ENCODE results near the gene FMN1. TPM values are rescaled to one million over a fixed set of nuclear protein-coding genes. Genes with fewer than 3 reads are reported as not detected.

Gene FMN1
- total and polyA plus RNA-seq, 10 of the 15 experiments (the other 5 are each of a cell fraction or from before 2014, with no cell fraction given), result 0.05 to 0.16 (median 0.08) TPM; not detected in 4

DNA sequence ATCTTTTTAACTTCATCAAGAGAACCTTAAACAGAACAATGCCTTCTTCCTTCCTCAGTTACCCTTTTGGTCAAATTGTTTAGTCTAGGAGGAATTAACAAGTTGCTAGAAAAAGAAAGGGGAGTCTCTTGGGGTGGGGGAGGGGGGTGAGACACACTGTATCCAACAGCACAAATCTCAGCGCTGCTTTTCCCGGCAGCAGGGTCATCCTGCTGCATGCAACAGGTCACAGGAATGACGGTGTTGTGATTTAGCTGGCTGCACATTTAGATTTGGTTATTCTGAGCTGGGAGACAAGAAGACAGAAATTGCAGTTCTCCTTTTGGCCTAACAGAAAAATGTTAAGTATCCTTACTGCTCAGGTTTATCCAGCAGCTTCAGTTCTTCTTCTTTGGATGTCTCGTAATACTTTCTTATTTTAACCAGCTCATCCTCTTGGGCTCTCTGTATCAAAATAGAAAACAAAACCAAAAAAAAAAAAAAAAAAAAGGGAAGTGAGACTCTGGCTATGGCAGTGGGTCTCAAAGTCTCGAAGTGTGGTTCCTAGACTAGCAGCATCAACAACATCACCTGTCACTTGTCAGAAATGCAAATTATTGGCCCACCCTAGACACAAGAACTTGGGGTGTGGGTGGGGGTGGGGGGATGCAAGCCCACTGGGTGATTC lies 286.2 kb downstream of the FMN1 start (continued):
- TF ChIP-seq BACH1 (IDR thresholded peaks at IDR 0.05; ENCODE audit: borderline replicate concordance) (no peak), ATF2 (IDR thresholded peaks at IDR 0.05; ENCODE audit: low read length) (peak; percentile 36; the same call in 1 of the 2 replicates), SP1 (IDR thresholded peaks at IDR 0.05; ENCODE audit: low read depth, low read length) (peak; percentile 34), SRF (IDR thresholded peaks at IDR 0.05; ENCODE audit: low read depth in 2 of 2, low read length in 2 of 2) (no peak), POLR2AphosphoS5 (IDR thresholded peaks at IDR 0.05; ENCODE audit: low read length) (no peak), NFIC (IDR thresholded peaks at IDR 0.05; ENCODE audit: low read depth, low read length) (peak; percentile 72), RAD51 (IDR thresholded peaks at IDR 0.05) (no peak), ZBED1 (IDR thresholded peaks at IDR 0.05; ENCODE audit: borderline replicate concordance) (no peak), RCOR1 (conservative IDR thresholded peaks at IDR 0.05; ENCODE audit: low read depth, low read length) (peak; percentile 83; the same call in 1 of the 2 replicates), CHD2 (IDR thresholded peaks at IDR 0.05; ENCODE audit: borderline replicate concordance, low read depth, low read length) (peak; percentile 74; the same call in 1 of the 2 replicates), ETV6 (conservative IDR thresholded peaks at IDR 0.05 in 1 of 2, IDR thresholded peaks at IDR 0.05 in 1 of 2; ENCODE audit: borderline replicate concordance in 1 of 2, low read depth in 1 of 2) (no peak), RBBP5 (conservative IDR thresholded peaks at IDR 0.05) (no peak), CBFB (IDR thresholded peaks at IDR 0.05; ENCODE audit: low read depth) (0 out of 2 replicates have a peak, but pooled peaks have one; percentile 48), EZH2 (IDR thresholded peaks at IDR 0.05; ENCODE audit: borderline replicate concordance, control insufficient read depth, low read depth, low read length) (no peak), TAF1 (IDR thresholded peaks at IDR 0.05; ENCODE audit: borderline replicate concordance, low read depth, low read length) (peak; percentile 31; the same call in 1 of the 2 replicates)
- TF ChIP-seq, protein P1, sequence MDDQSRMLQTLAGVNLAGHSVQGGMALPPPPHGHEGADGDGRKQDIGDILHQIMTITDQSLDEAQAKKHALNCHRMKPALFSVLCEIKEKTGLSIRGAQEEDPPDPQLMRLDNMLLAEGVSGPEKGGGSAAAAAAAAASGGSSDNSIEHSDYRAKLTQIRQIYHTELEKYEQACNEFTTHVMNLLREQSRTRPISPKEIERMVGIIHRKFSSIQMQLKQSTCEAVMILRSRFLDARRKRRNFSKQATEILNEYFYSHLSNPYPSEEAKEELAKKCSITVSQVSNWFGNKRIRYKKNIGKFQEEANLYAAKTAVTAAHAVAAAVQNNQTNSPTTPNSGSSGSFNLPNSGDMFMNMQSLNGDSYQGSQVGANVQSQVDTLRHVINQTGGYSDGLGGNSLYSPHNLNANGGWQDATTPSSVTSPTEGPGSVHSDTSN (IDR thresholded peaks at IDR 0.05; ENCODE audit: insufficient replicate concordance, low read depth, low read length), result peak; percentile 65
- TF ChIP-seq, protein P2, sequence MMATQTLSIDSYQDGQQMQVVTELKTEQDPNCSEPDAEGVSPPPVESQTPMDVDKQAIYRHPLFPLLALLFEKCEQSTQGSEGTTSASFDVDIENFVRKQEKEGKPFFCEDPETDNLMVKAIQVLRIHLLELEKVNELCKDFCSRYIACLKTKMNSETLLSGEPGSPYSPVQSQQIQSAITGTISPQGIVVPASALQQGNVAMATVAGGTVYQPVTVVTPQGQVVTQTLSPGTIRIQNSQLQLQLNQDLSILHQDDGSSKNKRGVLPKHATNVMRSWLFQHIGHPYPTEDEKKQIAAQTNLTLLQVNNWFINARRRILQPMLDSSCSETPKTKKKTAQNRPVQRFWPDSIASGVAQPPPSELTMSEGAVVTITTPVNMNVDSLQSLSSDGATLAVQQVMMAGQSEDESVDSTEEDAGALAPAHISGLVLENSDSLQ (IDR thresholded peaks at IDR 0.05), result peak; percentile 88
- TF ChIP-seq, protein P3, sequence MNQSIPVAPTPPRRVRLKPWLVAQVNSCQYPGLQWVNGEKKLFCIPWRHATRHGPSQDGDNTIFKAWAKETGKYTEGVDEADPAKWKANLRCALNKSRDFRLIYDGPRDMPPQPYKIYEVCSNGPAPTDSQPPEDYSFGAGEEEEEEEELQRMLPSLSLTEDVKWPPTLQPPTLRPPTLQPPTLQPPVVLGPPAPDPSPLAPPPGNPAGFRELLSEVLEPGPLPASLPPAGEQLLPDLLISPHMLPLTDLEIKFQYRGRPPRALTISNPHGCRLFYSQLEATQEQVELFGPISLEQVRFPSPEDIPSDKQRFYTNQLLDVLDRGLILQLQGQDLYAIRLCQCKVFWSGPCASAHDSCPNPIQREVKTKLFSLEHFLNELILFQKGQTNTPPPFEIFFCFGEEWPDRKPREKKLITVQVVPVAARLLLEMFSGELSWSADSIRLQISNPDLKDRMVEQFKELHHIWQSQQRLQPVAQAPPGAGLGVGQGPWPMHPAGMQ (IDR thresholded peaks at IDR 0.05; ENCODE audit: borderline replicate concordance), result no peak
- TF ChIP-seq, protein P4, sequence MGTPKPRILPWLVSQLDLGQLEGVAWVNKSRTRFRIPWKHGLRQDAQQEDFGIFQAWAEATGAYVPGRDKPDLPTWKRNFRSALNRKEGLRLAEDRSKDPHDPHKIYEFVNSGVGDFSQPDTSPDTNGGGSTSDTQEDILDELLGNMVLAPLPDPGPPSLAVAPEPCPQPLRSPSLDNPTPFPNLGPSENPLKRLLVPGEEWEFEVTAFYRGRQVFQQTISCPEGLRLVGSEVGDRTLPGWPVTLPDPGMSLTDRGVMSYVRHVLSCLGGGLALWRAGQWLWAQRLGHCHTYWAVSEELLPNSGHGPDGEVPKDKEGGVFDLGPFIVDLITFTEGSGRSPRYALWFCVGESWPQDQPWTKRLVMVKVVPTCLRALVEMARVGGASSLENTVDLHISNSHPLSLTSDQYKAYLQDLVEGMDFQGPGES (IDR thresholded peaks at IDR 0.05), result no peak

Data from GM12878 (cell line).